B cell (primary cell): ENCODE results near the gene UNC93B1. TPM values are rescaled to one million over a fixed set of nuclear protein-coding genes. Genes with fewer than 3 reads are reported as not detected.

Source experiments
- ATAC-seq: fragments of 200-7000 bp; cut with Tn5 transposase; one replicate; pipeline ENCODE4 v1.10.0; 2021; ENCODE audit warnings: low read depth, mild to moderate bottlenecking, moderate number of reproducible peaks, moderate library complexity
- CTCF ChIA-PET: fragments of 350-600 bp; sonication (Branson Sonifier 250); formaldehyde crosslinking; loops from one replicate; lab custom pipeline; 2021; ENCODE audit warnings: antibody characterized with exemption, inconsistent platforms; lab: Charles Lee
- POLR2A ChIA-PET: fragments of 350-600 bp; sonication (Branson Sonifier 250); formaldehyde crosslinking; loops from one replicate; lab custom pipeline; 2021; ENCODE audit warnings: antibody characterized with exemption; lab: Charles Lee
- DNase-seq: peaks from one replicate; pipeline ENCODE4 v3.0.0; 2013
- H2AFZ ChIP-seq: 2 replicates; pipeline ENCODE4 v1.6.1; 2012; ENCODE audit warnings: mild to moderate bottlenecking, low read depth, low read length; ENCODE audit not compliant: insufficient read depth, poor library complexity, severe bottlenecking
- H3K27ac ChIP-seq, 2 donors: 1 replicate in 1 of 2; 2 replicates in 1 of 2; pipeline ENCODE4 v1.5.1; 2012 to 2013; ENCODE audit warnings: low read length in 2 of 2, mild to moderate bottlenecking in 2 of 2, moderate library complexity in 1 of 2
- H3K27me3 ChIP-seq, 4 experiments: fragments of 200-600 bp in 1 of 4; sonication (generic) in 1 of 4; replicated peaks in 1 of 4; 1 replicate in 2 of 4; 2 replicates in 2 of 4; pipeline versions ENCODE4 v1.6.1 to v1.7.0; 2013 to 2016; ENCODE audit warnings: low read length in 3 of 4, mild to moderate bottlenecking in 2 of 4, mixed read lengths in 1 of 4, moderate library complexity in 1 of 4; ENCODE audit not compliant: insufficient read depth in 4 of 4, control insufficient read depth in 3 of 4; ENCODE audit errors: control extremely low read depth in 1 of 4
- H3K36me3 ChIP-seq, 2 experiments: replicated peaks in 1 of 2; 1 replicate in 1 of 2; 2 replicates in 1 of 2; pipeline versions ENCODE4 v1.6.1 to v1.7.1; 2013; ENCODE audit warnings: low read length in 1 of 2; ENCODE audit not compliant: insufficient read depth in 2 of 2, control insufficient read depth in 1 of 2; ENCODE audit errors: control extremely low read depth in 1 of 2, extremely low read depth in 1 of 2
- H3K4me1 ChIP-seq, 2 donors: fragments of 200-600 bp in 1 of 2; sonication (generic) in 1 of 2; 1 replicate in 1 of 2; 2 replicates in 1 of 2; pipeline versions ENCODE4 v1.5.1 to v1.6.1; 2013 to 2017; ENCODE audit warnings: low read length in 2 of 2; ENCODE audit not compliant: control insufficient read depth in 2 of 2, insufficient read depth in 2 of 2
- H3K4me2 ChIP-seq: replicated peaks from 2 replicates; pipeline ENCODE3; 2012; ENCODE audit warnings: mild to moderate bottlenecking, low read depth, low read length; ENCODE audit not compliant: poor library complexity, severe bottlenecking
- H3K4me3 ChIP-seq, 5 experiments: fragments of 200-600 bp in 1 of 5; sonication (generic) in 1 of 5; 1 replicate in 3 of 5; 2 replicates in 2 of 5; pipeline versions ENCODE4 v1.5.1 to v1.7.0; 2011 to 2016; ENCODE audit warnings: low read length in 4 of 5, mild to moderate bottlenecking in 4 of 5, low read depth in 2 of 5, control low read depth in 1 of 5, moderate library complexity in 1 of 5; ENCODE audit not compliant: insufficient read depth in 1 of 5; ENCODE audit errors: control extremely low read depth in 1 of 5, extremely low read depth in 1 of 5
- H3K79me2 ChIP-seq: fragments of 200-600 bp; sonication (generic); one replicate; pipeline ENCODE4 v1.6.0; 2016; ENCODE audit warnings: low read length; ENCODE audit not compliant: control insufficient read depth, insufficient read depth
- H3K9ac ChIP-seq: fragments of 200-600 bp; sonication (generic); 2 replicates; pipeline ENCODE4 v1.6.1; 2017; ENCODE audit warnings: mild to moderate bottlenecking, low read length, moderate library complexity
- H3K9me3 ChIP-seq, 3 donors: one replicate each; pipeline versions ENCODE4 v1.6.1 to v1.7.1; 2013; ENCODE audit warnings: low read length in 2 of 3; ENCODE audit not compliant: control insufficient read depth in 2 of 3, insufficient read depth in 1 of 3; ENCODE audit errors: control extremely low read depth in 1 of 3
- H4K20me1 ChIP-seq: 2 replicates; pipeline ENCODE4 v1.6.0; 2012; ENCODE audit warnings: mild to moderate bottlenecking, low read length; ENCODE audit not compliant: insufficient read depth, control insufficient read depth, poor library complexity, severe bottlenecking
- H3K27ac Mint-ChIP-seq: one replicate; pipeline ENCODE4 v1.8.0; 2021; ENCODE audit warnings: mixed read lengths
- H3K27me3 Mint-ChIP-seq: one replicate; pipeline ENCODE4 v1.8.0; 2021; ENCODE audit warnings: mixed read lengths
- H3K4me1 Mint-ChIP-seq: one replicate; pipeline ENCODE4 v1.8.0; 2021; ENCODE audit warnings: mixed read lengths
- H3K4me3 Mint-ChIP-seq: one replicate; pipeline ENCODE4 v1.8.0; 2021; ENCODE audit warnings: mixed read lengths
- H3K9me3 Mint-ChIP-seq: one replicate; pipeline ENCODE4 v1.8.0; 2022; ENCODE audit warnings: mixed read lengths; ENCODE audit not compliant: insufficient read depth
- EZH2 ChIP-seq: IDR thresholded peaks from 2 replicates; pipeline ENCODE4 v1.6.1; 2012; ENCODE audit warnings: borderline replicate concordance, low read depth, mild to moderate bottlenecking, moderate library complexity, low read length; ENCODE audit not compliant: insufficient read depth, poor library complexity, severe bottlenecking
- WGBS: methylation state at CpG from one replicate; pipeline ENCODE4 v1.1.5; 2013; ENCODE audit warnings: missing lambda C conversion rate; ENCODE audit not compliant: insufficient coverage; 5-methylcytosine and 5-hydroxymethylcytosine counted together
- intact Hi-C: fragments of 100-400 bp; cut with micrococcal nuclease; formaldehyde crosslinking; loops from one replicate; pipeline ENCODE4 v1.10.0; 2022
- polyA plus RNA-seq: library from polyadenylated mRNA; depleted of rRNA; stranded (reverse); fragments of >200 nt; gene quantifications from 2 replicates; pipeline ENCODE4 v1.2.3, GENCODE V29; 2012
- total RNA-seq, 2 donors: library from RNA; stranded (reverse); fragments of 120-200 nt in 1 of 2; gene quantifications; 1 replicate in 1 of 2; 2 replicates in 1 of 2; pipeline versions ENCODE4 v1.2.3 to v1.2.4, GENCODE V29; 2013 to 2022
- TF ChIP-seq, protein P1 (sequence below): fragments of 200-600 bp; IDR thresholded peaks from one replicate; pipeline ENCODE4 v1.8.0; 2022; ENCODE audit warnings: antibody characterized with exemption, mild to moderate bottlenecking

The UNC93B1 gene
- total and polyA plus RNA-seq, 2 donors (not counting 1 experiment from before 2014, with no cell fraction given), result 114 to 308 TPM

DNA sequence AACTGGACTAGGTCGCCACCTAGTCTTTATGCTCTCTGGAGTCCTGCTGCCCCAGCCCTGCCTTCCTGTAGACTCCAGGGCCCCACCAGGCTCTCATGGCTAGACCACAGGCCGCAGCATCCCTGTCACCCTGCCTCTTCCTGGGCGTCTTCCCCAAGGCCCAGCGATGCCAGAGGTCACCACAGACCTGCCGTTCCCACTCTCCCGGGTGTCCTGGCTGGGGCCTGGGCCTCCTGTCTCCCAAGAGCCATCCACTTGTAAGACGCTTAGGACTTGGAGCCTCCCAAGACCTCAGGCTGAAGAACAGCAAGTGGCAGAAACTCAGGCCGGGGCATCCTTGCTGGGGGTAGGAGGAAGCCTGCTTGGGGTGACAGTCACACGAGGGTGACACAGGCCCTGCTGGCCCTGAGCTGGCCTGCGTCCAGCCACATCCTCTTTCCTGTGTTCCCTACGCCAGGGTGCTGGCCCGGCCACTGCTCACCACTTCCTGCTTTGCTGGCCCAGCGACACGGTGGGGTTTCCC is 32.9 kb upstream of the UNC93B1 start:
- 41% methylated on average over 11 of the region's 14 CpGs for WGBS
- POLR2A ChIA-PET, result no interaction called here

More for the DNA sequence above, 32.9 kb upstream of the UNC93B1 start:
- Histone ChIP-seq H3K4me3 (no peak overlapping the region), H4K20me1 (peaks cover 21% of the 10 kb centered on the region), H3K4me2 (peak overlapping the region; percentile 42), H3K27ac (peak overlapping the region; percentile 43 to 64), H3K9ac (no peak overlapping the region), H3K79me2 (peaks cover 42% of the 10 kb centered on the region), H3K9me3 (no peaks in the 10 kb centered on the region), H3K36me3 (peaks cover 0 to 23% of the 10 kb centered on the region in 2 experiments), H3K27me3 (no peaks in the 10 kb centered on the region), H2AFZ (no peak overlapping the region), H3K4me1 (peaks cover 24 to 52% of the 10 kb centered on the region in 2 donors)
- Mint-ChIP-seq H3K27me3 (no peaks in the 10 kb centered on the region), H3K4me1 (peaks cover 30% of the 10 kb centered on the region), H3K9me3 (no peaks in the 10 kb centered on the region), H3K27ac (peak overlapping the region; percentile 63), H3K4me3 (peak overlapping the region; percentile 50)
- ATAC-seq (no peak), DNase-seq (peak; percentile 40)
- intact Hi-C loops, result loop anchor here (10.0 kb wide), 2 partner anchors 178 to 428 kb away; partner anchors contain the start of genes KMT5B and PPP6R3
- TF ChIP-seq, protein P1, sequence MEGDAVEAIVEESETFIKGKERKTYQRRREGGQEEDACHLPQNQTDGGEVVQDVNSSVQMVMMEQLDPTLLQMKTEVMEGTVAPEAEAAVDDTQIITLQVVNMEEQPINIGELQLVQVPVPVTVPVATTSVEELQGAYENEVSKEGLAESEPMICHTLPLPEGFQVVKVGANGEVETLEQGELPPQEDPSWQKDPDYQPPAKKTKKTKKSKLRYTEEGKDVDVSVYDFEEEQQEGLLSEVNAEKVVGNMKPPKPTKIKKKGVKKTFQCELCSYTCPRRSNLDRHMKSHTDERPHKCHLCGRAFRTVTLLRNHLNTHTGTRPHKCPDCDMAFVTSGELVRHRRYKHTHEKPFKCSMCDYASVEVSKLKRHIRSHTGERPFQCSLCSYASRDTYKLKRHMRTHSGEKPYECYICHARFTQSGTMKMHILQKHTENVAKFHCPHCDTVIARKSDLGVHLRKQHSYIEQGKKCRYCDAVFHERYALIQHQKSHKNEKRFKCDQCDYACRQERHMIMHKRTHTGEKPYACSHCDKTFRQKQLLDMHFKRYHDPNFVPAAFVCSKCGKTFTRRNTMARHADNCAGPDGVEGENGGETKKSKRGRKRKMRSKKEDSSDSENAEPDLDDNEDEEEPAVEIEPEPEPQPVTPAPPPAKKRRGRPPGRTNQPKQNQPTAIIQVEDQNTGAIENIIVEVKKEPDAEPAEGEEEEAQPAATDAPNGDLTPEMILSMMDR, result no peak
- no peak for TF ChIP-seq EZH2
- CTCF ChIA-PET, result interaction anchor here (1.0 to 1.4 kb wide), 2 partner anchors 26 to 260 kb away, joined by 3 read pairs; partner anchors contain the start of gene ALDH3B1
